ENCODE results near the gene C6orf15.

GRCh38 chr6:31087494-31088089 lies 24.8 kb downstream of the C6orf15 start:
- TF ChIP-seq, protein P1, sequence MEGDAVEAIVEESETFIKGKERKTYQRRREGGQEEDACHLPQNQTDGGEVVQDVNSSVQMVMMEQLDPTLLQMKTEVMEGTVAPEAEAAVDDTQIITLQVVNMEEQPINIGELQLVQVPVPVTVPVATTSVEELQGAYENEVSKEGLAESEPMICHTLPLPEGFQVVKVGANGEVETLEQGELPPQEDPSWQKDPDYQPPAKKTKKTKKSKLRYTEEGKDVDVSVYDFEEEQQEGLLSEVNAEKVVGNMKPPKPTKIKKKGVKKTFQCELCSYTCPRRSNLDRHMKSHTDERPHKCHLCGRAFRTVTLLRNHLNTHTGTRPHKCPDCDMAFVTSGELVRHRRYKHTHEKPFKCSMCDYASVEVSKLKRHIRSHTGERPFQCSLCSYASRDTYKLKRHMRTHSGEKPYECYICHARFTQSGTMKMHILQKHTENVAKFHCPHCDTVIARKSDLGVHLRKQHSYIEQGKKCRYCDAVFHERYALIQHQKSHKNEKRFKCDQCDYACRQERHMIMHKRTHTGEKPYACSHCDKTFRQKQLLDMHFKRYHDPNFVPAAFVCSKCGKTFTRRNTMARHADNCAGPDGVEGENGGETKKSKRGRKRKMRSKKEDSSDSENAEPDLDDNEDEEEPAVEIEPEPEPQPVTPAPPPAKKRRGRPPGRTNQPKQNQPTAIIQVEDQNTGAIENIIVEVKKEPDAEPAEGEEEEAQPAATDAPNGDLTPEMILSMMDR (IDR thresholded peaks at IDR 0.05; ENCODE audit: low read length) = peak; percentile 75
- TF ChIP-seq EZH2 (IDR thresholded peaks at IDR 0.05; ENCODE audit: borderline replicate concordance, low read length) = no peak
